Mucosa of descending colon (tissue), 3 donors: Measurements from ENCODE around the gene TBC1D1. TPM values are rescaled to one million over a fixed set of nuclear protein-coding genes. Genes with fewer than 3 reads are reported as not detected.

Experiments
- ATAC-seq: fragments of 200-7000 bp; cut with Tn5 transposase; one replicate; pipeline ENCODE4 v1.9.1; 2020; ENCODE audit warnings: mild to moderate bottlenecking, moderate library complexity
- DNase-seq, 3 donors: peaks; one replicate each; pipeline ENCODE4 v3.0.0-alpha.2; 2020
- H3K36me3 ChIP-seq: fragments of 200-600 bp; one replicate; pipeline ENCODE4 v1.8.0; 2021; ENCODE audit warnings: low read depth, mild to moderate bottlenecking
- H3K4me1 ChIP-seq: fragments of 200-600 bp; one replicate; pipeline ENCODE4 v1.8.0; 2021; ENCODE audit warnings: low read depth, mild to moderate bottlenecking
- H3K4me3 ChIP-seq: fragments of 200-600 bp; one replicate; pipeline ENCODE4 v1.8.0; 2021; ENCODE audit warnings: mild to moderate bottlenecking
- H3K9me3 ChIP-seq: fragments of 200-600 bp; one replicate; pipeline ENCODE4 v1.8.0; 2021; ENCODE audit warnings: mild to moderate bottlenecking
- intact Hi-C, 2 donors: fragments of 100-400 bp; cut with DNase I in 1 of 2; cut with micrococcal nuclease in 1 of 2; formaldehyde crosslinking; loops; one replicate each; pipeline versions ENCODE4 v1.11.0 to v1.11.1; 2022; cut with DNase I, micrococcal nuclease
- total RNA-seq, 3 donors: library from RNA; stranded (reverse); fragmentation: NEBNext Ultra II Directional in 2 of 3; extraction: Animal tissue kit (Norgen Biotek cat#: 25700) in 2 of 3; gene quantifications; one replicate each; pipeline versions ENCODE4 v1.2.1 to v1.2.4, GENCODE V29; 2021 to 2023
- TF ChIP-seq, protein P1 (sequence below): fragments of 200-600 bp; IDR thresholded peaks from one replicate; pipeline ENCODE4 v1.8.0; 2022; ENCODE audit warnings: antibody characterized with exemption, mild to moderate bottlenecking
- donor health status: DM: no; HTN: no; CAD: no; lungs with moderate emphysema.
- donor health status: DM: no; HTN: no; CAD: no.
- donor health status: DM: no; HTN: yes; CAD: no.

TBC1D1 gene
- total RNA-seq, 3 donors from 2014 or later = 50.2 to 249 (median 71.6) TPM

DNA sequence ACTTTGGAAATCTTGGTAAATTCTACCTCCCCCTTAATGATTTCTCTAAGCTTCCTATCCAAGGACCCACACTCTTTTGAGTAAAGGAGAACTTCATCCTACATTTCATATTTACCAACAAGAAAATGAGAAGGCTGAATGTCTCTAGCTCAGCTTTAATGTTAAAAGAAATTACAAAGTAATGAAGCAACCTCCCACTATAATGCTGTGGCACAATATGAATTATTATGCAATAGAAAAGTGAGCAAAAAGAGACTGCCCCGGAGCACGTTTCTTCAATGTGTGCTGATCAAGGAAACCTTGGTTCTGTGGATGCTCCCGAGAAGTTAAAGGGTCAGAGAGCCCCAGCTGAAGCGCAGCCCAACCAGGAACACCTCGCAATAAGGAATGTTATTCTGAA, 9.1 kb upstream of the TBC1D1 start:
- TF ChIP-seq, protein P1, sequence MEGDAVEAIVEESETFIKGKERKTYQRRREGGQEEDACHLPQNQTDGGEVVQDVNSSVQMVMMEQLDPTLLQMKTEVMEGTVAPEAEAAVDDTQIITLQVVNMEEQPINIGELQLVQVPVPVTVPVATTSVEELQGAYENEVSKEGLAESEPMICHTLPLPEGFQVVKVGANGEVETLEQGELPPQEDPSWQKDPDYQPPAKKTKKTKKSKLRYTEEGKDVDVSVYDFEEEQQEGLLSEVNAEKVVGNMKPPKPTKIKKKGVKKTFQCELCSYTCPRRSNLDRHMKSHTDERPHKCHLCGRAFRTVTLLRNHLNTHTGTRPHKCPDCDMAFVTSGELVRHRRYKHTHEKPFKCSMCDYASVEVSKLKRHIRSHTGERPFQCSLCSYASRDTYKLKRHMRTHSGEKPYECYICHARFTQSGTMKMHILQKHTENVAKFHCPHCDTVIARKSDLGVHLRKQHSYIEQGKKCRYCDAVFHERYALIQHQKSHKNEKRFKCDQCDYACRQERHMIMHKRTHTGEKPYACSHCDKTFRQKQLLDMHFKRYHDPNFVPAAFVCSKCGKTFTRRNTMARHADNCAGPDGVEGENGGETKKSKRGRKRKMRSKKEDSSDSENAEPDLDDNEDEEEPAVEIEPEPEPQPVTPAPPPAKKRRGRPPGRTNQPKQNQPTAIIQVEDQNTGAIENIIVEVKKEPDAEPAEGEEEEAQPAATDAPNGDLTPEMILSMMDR = no peak
- H3K36me3 ChIP-seq = no peaks in the 10 kb centered on the region
- ATAC-seq (no peak), DNase-seq (no peak)
- intact Hi-C loops = no loop called here
- H3K9me3 ChIP-seq = no peaks in the 10 kb centered on the region
- no peak overlapping the region for H3K4me3 ChIP-seq
- peaks cover 7% of the 10 kb centered on the region for H3K4me1 ChIP-seq

DNA sequence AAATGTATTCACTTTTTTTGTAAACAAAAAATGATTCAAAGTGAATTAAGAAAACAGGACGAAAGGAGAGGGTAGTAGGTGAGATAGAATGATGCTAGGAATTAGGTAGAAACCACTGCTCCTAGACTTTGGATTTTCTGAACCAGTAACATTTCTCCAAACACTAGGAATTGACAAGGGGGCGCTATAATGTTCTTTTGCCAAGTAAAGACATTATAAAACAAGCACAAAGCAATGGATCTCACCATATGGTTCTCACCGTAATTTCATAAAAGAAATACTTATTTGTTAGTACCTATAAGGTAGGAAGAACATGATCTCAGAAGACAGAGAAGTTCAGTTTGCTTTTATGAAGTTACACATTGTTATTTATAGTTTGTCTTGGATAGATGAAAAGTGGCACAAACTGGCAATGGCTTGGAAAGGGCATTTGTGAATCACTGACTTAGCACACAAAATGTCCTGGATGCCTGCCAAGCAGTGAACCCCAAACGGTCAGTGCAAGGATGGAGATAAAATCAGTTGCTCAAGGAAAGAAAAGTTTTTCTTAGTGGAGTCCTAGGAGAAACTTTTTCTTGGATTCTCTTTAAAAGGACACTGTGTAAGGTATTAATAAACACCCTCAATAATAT, 8.1 kb upstream of the TBC1D1 start:
- ATAC-seq (no peak), DNase-seq (no peak)
- Histone ChIP-seq H3K9me3 (no peaks in the 10 kb centered on the region), H3K4me3 (no peak overlapping the region), H3K36me3 (no peaks in the 10 kb centered on the region), H3K4me1 (peaks cover 6% of the 10 kb centered on the region)
- intact Hi-C loops = no loop called here
- TF ChIP-seq, protein P1 = no peak

DNA sequence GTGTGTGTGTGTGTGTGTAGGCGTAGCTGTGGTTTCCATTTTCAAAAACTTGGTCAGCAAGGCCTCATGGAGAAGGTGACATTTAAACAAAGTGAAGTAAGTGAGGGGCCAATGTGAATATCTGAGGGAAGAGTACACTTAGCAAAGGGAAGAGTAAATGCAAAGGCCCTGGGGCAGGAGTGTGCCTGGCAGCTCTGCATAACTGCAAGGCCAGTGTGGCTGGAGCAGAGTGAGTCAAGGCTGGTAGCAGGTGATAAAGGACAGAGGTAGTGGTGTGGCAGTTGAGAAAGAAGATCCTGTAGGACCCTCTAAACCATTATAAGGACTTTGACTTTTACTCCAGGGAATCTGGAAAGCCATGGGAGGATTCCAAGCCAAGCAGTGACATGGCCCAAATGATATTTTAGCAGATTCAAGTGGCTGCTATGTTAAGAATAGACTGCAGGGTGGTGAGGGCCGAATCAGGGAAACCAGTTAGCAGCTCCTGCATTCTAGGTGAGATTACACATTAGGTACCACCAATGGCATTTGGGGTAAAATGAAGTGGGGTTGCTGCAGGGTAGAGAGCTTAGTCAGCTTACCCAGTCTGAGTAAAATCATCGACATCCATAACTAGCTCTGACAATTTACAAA, 5.9 kb upstream of the TBC1D1 start:
- Histone ChIP-seq H3K4me1 (no peaks in the 10 kb centered on the region), H3K9me3 (no peaks in the 10 kb centered on the region), H3K36me3 (no peaks in the 10 kb centered on the region), H3K4me3 (no peak overlapping the region)
- DNase-seq (no peak), ATAC-seq (peak; percentile 22)
- TF ChIP-seq, protein P1 = no peak
- intact Hi-C loops = no loop called here

DNA sequence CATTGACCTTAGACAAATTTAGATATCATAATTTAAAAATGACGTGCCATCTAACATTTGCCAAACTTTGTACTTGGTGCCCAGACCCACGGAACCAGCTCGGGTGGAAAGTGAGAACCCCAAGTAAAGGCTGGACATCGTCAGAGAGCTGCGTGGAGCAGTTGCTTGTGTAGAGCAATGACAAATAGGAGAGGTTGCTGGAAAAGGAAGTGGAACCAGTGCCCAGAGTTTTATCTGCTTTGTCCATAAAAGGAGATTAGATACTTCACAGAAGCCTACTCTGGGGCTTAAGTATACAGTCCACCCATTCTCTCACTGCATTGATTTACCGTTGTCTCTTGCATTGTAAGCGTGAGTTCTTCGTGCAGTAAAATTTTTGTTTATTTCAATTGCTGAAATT, 5.4 kb upstream of the TBC1D1 start:
- intact Hi-C loops = no loop called here
- no peaks in the 10 kb centered on the region for H3K36me3 ChIP-seq
- DNase-seq = peak in 1 of 3 donors; percentile 49
- H3K9me3 ChIP-seq = no peaks in the 10 kb centered on the region
- ATAC-seq = peak; percentile 77
- no peak overlapping the region for H3K4me3 ChIP-seq
- TF ChIP-seq, protein P1 = no peak
- peaks cover 3% of the 10 kb centered on the region for H3K4me1 ChIP-seq

DNA sequence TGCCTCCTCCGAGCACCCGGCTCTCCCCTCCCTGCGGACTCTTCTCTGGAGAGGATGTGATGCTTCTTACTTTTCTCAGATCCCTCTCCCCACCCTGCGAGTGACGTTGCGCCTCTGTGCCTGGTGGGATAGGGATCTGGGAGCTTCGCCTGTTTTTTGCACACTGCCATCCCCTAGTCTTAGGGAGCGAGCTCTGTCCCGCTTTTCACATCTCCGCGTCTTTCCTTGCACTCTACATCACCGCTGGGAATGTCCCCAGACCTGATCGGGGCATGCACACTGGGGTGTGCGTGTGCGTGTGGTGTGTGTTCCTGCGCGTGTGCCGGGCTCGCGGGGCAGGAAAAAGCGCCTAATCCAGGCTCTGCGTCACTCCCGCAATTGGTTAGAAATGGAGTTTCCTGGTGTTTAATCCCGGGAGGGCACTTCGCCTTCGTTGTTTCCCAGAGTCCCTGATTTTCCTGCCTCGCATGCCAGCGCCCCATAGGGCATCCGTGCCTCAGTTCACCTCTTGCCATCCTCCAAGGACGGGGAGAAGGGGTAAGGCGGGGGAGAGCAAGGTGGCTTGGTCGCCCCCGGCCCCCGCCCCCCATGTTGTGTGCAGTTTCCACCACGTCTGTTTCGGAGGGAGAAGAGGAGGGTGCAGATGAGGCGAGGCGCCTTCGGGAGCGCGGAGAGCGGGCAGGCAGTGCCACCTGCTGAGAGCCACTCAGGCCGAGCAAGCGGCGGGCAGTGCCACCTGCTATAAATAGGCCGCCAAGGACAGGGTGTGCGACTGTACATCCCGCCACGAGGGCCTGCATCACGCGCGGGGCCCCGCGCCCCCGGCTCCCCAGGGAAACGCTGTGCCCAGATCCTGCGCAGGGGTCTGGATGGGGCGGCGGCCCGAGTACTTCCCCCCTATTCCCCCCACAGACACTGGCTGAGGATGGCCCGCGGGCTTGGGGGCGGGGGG, 759 bp upstream of the TBC1D1 start:
- DNase-seq = peak; percentile 75 to 86 (median 84)
- no peaks in the 10 kb centered on the region for H3K9me3 ChIP-seq
- no peaks in the 10 kb centered on the region for H3K36me3 ChIP-seq
- ATAC-seq = peak; percentile 87
- intact Hi-C loops = no loop called here
- TF ChIP-seq, protein P1 = no peak
- H3K4me1 ChIP-seq = peaks cover 3% of the 10 kb centered on the region
- H3K4me3 ChIP-seq = peak overlapping the region; percentile 54
